A549 (cell line): ENCODE results near the gene ANKRD63. TPM values are rescaled to one million over a fixed set of nuclear protein-coding genes. Genes with fewer than 3 reads are reported as not detected.

ENCODE experiments used
- ATAC-seq, 2 experiments: fragments of 200-7000 bp in 1 of 2; fragments of >200 bp in 1 of 2; cut with Nextera tagmentation in 1 of 2; cut with Tn5 transposase in 1 of 2; 3 replicates each; pipeline versions ENCODE4 v1.8.0 to v1.9.1; 2018 to 2020; ENCODE audit warnings: mild to moderate bottlenecking in 1 of 2, moderate library complexity in 1 of 2
- CTCF ChIA-PET: fragments of 300-600 bp; sonication (Branson Sonifier 250); formaldehyde crosslinking; extraction: SDS; loops from one replicate; lab custom pipeline; 2021; ENCODE audit warnings: antibody characterized with exemption, inconsistent platforms; lab: Yijun Ruan, JAX
- POLR2A ChIA-PET: fragments of 350-600 bp; formaldehyde crosslinking; extraction: SDS; loops from one replicate; lab custom pipeline; 2021; ENCODE audit warnings: antibody characterized with exemption, inconsistent platforms; lab: Yijun Ruan, JAX
- DNase-seq, 2 experiments: peaks; one replicate each; pipeline versions ENCODE4 v3.0.0 to v3.0.0-alpha.2; 2011 to 2016; ENCODE audit warnings: low read depth in 1 of 2, low spot score in 1 of 2
- FAIRE-seq: peaks from 2 replicates; lab custom pipeline; 2011; peaks lifted over from hg19 to GRCh38; lab: Jason Lieb, UNC
- H3K27ac ChIP-seq, 2 experiments: fragments of >200 bp; sonication (Bioruptor Twin); formaldehyde crosslinking; 3 replicates each; pipeline ENCODE4 v1.5.1; 2016 to 2017
- H3K4me1 ChIP-seq: fragments of >200 bp; sonication (Bioruptor Twin); formaldehyde crosslinking; 3 replicates; pipeline ENCODE4 v1.6.1; 2016
- H3K4me2 ChIP-seq: fragments of >200 bp; sonication (Bioruptor Twin); formaldehyde crosslinking; 3 replicates; pipeline ENCODE4 v1.6.1; 2016
- H3K4me3 ChIP-seq: fragments of >200 bp; sonication (Bioruptor Twin); formaldehyde crosslinking; 3 replicates; pipeline ENCODE4 v1.5.1; 2016
- H3K9me3 ChIP-seq: fragments of >200 bp; sonication (Bioruptor Twin); formaldehyde crosslinking; 3 replicates; pipeline ENCODE4 v1.6.1; 2016
- BHLHE40 ChIP-seq: IDR thresholded peaks from 2 replicates; pipeline ENCODE4 v1.6.1; 2012; ENCODE audit warnings: low read depth, low read length, inconsistent platforms
- CHD4 ChIP-seq: fragments of 200-600 bp; sonication (generic); IDR thresholded peaks from 2 replicates; pipeline ENCODE4 v1.6.1; 2016; ENCODE audit warnings: antibody characterized with exemption, mild to moderate bottlenecking, borderline replicate concordance
- EHMT2 ChIP-seq: fragments of 200-600 bp; sonication (generic); IDR thresholded peaks from 2 replicates; pipeline ENCODE4 v1.6.1; 2016; ENCODE audit warnings: antibody characterized with exemption, low read depth, mild to moderate bottlenecking, moderate library complexity
- ESRRA ChIP-seq: fragments of 150-350 bp; IDR thresholded peaks from 2 replicates; pipeline ENCODE4 v1.6.1; 2014; ENCODE audit warnings: mild to moderate bottlenecking, low read length, borderline replicate concordance
- FOSL2 ChIP-seq, 2 experiments: fragments of 450-650 bp in 1 of 2; fragments of >200 bp in 1 of 2; sonication (Bioruptor Twin) in 1 of 2; formaldehyde crosslinking; IDR thresholded peaks; 2 replicates each; pipeline versions ENCODE4 v1.5.0 to v1.6.1; 2016 to 2020; ENCODE audit warnings: mild to moderate bottlenecking in 1 of 2, moderate library complexity in 1 of 2
- FOXS1 ChIP-seq: fragments of 250-450 bp; sonication (Bioruptor Pico); IDR thresholded peaks from 2 replicates; pipeline ENCODE4 v1.5.0; 2020; ENCODE audit warnings: mild to moderate bottlenecking, moderate library complexity
- GATA3 ChIP-seq: IDR thresholded peaks from 2 replicates; pipeline ENCODE4 v1.6.1; 2012; ENCODE audit warnings: borderline replicate concordance
- HEYL ChIP-seq: fragments of 250-450 bp; sonication (Bioruptor Pico); IDR thresholded peaks from 2 replicates; pipeline ENCODE4 v1.8.0; 2021; ENCODE audit warnings: mild to moderate bottlenecking, moderate library complexity
- HOXB13 ChIP-seq: fragments of 250-450 bp; sonication (Bioruptor Pico); IDR thresholded peaks from 2 replicates; pipeline ENCODE4 v1.5.0; 2020; ENCODE audit warnings: low read depth, mild to moderate bottlenecking, moderate library complexity
- KDM1A ChIP-seq: fragments of 200-600 bp; sonication (generic); IDR thresholded peaks from 2 replicates; pipeline ENCODE4 v1.6.1; 2016; ENCODE audit warnings: low read depth, mild to moderate bottlenecking
- MAFK ChIP-seq: fragments of 450-650 bp; IDR thresholded peaks from 2 replicates; pipeline ENCODE4 v1.6.1; 2014; ENCODE audit not compliant: partially characterized antibody
- NFE2L2 ChIP-seq: fragments of 150-350 bp; conservative IDR thresholded peaks from 2 replicates; pipeline ENCODE4 v1.6.1; 2014; ENCODE audit warnings: low read length
- NR3C1 ChIP-seq: fragments of >200 bp; sonication (Bioruptor Twin); formaldehyde crosslinking; IDR thresholded peaks from 3 replicates; pipeline ENCODE4 v1.6.1; 2017
- RAD21 ChIP-seq, 2 experiments: fragments of >200 bp in 1 of 2; sonication (Bioruptor Twin) in 1 of 2; formaldehyde crosslinking in 1 of 2; IDR thresholded peaks in 1 of 2; conservative IDR thresholded peaks in 1 of 2; 2 replicates in 1 of 2; 3 replicates in 1 of 2; pipeline ENCODE4 v1.6.1; 2012 to 2018; ENCODE audit warnings: inconsistent platforms in 1 of 2
- RFX5 ChIP-seq: fragments of 450-650 bp; IDR thresholded peaks from 2 replicates; pipeline ENCODE4 v1.7.1; 2014; ENCODE audit warnings: antibody characterized with exemption, mild to moderate bottlenecking, moderate library complexity
- SMC3 ChIP-seq: fragments of >200 bp; sonication (Bioruptor Twin); formaldehyde crosslinking; IDR thresholded peaks from 3 replicates; pipeline ENCODE4 v1.6.1; 2018; ENCODE audit warnings: inconsistent platforms
- ZSCAN20 ChIP-seq: fragments of 250-450 bp; sonication (Bioruptor Pico); IDR thresholded peaks from 2 replicates; pipeline ENCODE4 v1.8.0; 2022; ENCODE audit warnings: mild to moderate bottlenecking, moderate library complexity
- WGBS: methylation state at CpG from one replicate; pipeline ENCODE4 v1.1.6; 2017; ENCODE audit errors: missing lambda C conversion rate; 5-methylcytosine and 5-hydroxymethylcytosine counted together
- polyA plus RNA-seq, 4 experiments: library from polyadenylated mRNA; depleted of rRNA in 3 of 4; stranded (reverse); fragments of >200 nt; fragmentation: RNase III in 1 of 4; extraction: RNeasy Plus Mini Kit Qiagen cat#74134 plus additional on column Dnase treatment in 1 of 4; gene quantifications; 2 replicates in 3 of 4; 3 replicates in 1 of 4; pipeline ENCODE4 v1.2.3, GENCODE V29; 2011 to 2017
- TF ChIP-seq, protein P1 (sequence below): fragments of >200 bp; sonication (Bioruptor Twin); formaldehyde crosslinking; IDR thresholded peaks from 3 replicates; pipeline ENCODE4 v1.5.1; 2016
- TF ChIP-seq, protein P2 (sequence below): fragments of 250-450 bp; sonication (Bioruptor Pico); IDR thresholded peaks from 2 replicates; pipeline ENCODE4 v1.5.0; 2021; ENCODE audit warnings: mild to moderate bottlenecking, moderate library complexity, borderline replicate concordance

Gene ANKRD63
- polyA plus RNA-seq, 2 of the 4 experiments (the other 2 are of a cell fraction): 0.25 TPM; not detected in 1

DNA sequence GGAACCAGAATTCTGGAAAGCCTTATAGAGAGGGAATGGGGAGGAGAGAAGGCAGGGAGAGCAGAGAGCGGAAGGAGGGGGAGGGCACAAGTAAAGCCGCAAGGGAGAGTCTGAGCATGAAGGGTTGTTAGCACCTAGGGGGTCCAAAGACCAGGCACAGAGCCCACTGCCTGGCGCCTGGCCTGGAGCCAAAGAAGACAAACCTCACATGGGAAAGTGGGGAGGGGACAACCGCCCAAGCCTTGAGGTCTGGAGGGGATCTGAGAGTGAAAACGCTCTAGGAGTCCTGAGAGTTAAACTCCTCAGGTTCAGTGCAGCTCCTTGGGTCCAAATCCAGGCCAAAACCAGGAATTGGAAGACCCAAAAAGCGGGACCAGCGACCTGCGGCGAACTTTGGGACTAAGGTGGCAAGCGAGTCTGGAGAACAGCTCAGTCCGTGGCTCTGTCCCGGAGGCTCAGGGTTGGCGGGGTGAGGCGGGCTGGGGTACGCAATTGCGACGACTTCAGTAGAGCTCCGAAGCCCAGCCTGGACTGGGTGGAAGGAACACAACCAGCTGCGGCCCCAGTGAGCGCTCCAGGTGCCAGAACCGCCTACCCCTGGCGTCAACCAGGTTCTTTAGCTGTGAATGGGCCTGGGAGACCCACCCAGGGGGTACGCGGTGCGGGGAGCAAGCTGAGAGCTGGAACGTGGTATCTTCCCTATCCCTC lies 39.8 kb upstream of the ANKRD63 start:
- ChIA-PET CTCF (interaction anchor here (1.0 to 18.2 kb wide), 11 partner anchors 9 to 100 kb away, joined by 3 to 203 read pairs (median 24); partner anchors contain the start of genes CCDC9B and PLCB2), POLR2A (interaction anchor here (1.5 to 1.7 kb wide), 2 partner anchors 15 to 18 kb away, joined by 5 read pairs; partner anchors contain the start of gene CCDC9B)
- no peak for FAIRE-seq
- no peak for ATAC-seq
- Histone ChIP-seq H3K4me2 (peak overlapping the region; percentile 98), H3K4me3 (peak overlapping the region; percentile 75), H3K9me3 (no peaks in the 10 kb centered on the region), H3K4me1 (peaks cover 9% of the 10 kb centered on the region; the same call in 1 of the 3 replicates), H3K27ac (no peak overlapping the region)
- DNase-seq: no peak
- no peak for TF ChIP-seq KDM1A
- no peak for TF ChIP-seq HEYL (CRISPR knock-in tag)
- no peak for TF ChIP-seq FOSL2 (IDR thresholded peaks at IDR 0.05)
- no peak for TF ChIP-seq FOSL2 (CRISPR knock-in tag; IDR thresholded peaks at IDR 0.05)
- TF ChIP-seq NR3C1: no peak
- no peak for TF ChIP-seq GATA3
- 66% methylated on average over 21 of the region's 26 CpGs for WGBS

DNA sequence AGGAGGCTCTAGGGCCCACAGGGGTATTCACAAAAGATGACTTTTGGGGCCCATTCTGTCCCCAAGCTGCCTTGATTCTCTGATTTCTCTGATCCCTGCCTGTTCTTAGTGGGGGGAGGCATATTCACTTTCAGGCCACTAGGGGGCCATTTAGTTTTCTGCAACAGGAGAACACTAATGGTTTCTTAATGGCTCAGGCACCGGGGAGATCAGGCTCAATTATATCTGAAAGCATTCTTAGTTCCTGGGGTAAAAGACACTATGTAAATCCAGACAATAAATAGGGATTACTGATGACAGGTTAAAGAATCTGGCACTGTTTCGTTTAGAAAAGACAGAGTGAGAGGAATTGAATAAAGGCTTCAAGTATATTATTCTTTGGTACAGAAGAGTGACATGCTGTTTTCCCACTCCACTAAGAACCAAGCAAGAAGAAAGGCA lies 38.1 kb upstream of the ANKRD63 start:
- DNase-seq: peak; percentile 48 to 72
- no peak overlapping the region for H3K4me3 ChIP-seq
- no peak for TF ChIP-seq BHLHE40
- no peak for TF ChIP-seq NFE2L2
- TF ChIP-seq FOXS1: no peak
- TF ChIP-seq SMC3: peak; percentile 46; the same call in 1 of the 3 replicates
- TF ChIP-seq EHMT2: no peak
- TF ChIP-seq RAD21 (conservative IDR thresholded peaks at IDR 0.05 in 1 of 2, IDR thresholded peaks at IDR 0.05 in 1 of 2): peak; percentile 29 to 48; a peak in 2 of 5 replicates
- TF ChIP-seq ZSCAN20 (CRISPR knock-in tag): no peak
- TF ChIP-seq, protein P1, sequence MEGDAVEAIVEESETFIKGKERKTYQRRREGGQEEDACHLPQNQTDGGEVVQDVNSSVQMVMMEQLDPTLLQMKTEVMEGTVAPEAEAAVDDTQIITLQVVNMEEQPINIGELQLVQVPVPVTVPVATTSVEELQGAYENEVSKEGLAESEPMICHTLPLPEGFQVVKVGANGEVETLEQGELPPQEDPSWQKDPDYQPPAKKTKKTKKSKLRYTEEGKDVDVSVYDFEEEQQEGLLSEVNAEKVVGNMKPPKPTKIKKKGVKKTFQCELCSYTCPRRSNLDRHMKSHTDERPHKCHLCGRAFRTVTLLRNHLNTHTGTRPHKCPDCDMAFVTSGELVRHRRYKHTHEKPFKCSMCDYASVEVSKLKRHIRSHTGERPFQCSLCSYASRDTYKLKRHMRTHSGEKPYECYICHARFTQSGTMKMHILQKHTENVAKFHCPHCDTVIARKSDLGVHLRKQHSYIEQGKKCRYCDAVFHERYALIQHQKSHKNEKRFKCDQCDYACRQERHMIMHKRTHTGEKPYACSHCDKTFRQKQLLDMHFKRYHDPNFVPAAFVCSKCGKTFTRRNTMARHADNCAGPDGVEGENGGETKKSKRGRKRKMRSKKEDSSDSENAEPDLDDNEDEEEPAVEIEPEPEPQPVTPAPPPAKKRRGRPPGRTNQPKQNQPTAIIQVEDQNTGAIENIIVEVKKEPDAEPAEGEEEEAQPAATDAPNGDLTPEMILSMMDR: peak; percentile 61
- no peak for TF ChIP-seq NR3C1
- no peak for TF ChIP-seq MAFK
- no peak for TF ChIP-seq CHD4
- TF ChIP-seq RFX5: no peak
- TF ChIP-seq HOXB13 (CRISPR knock-in tag): no peak
- WGBS: 0% methylated on average over 2 of the region's 2 CpGs
- ATAC-seq: peak in 1 of 2 experiments; percentile 74; a peak in 3 of 6 replicates
- H3K9me3 ChIP-seq: no peaks in the 10 kb centered on the region
- no peak overlapping the region for H3K4me2 ChIP-seq
- POLR2A ChIA-PET: no interaction called here
- CTCF ChIA-PET: interaction anchor here (0.8 to 18.2 kb wide), 19 partner anchors 9 to 398 kb away, joined by 3 to 203 read pairs (median 5); partner anchors contain the start of genes CCDC9B and PLCB2
- H3K27ac ChIP-seq: no peak overlapping the region
- peaks cover 9% of the 10 kb centered on the region; the same call in 1 of the 3 replicates for H3K4me1 ChIP-seq
- no peak for FAIRE-seq

DNA sequence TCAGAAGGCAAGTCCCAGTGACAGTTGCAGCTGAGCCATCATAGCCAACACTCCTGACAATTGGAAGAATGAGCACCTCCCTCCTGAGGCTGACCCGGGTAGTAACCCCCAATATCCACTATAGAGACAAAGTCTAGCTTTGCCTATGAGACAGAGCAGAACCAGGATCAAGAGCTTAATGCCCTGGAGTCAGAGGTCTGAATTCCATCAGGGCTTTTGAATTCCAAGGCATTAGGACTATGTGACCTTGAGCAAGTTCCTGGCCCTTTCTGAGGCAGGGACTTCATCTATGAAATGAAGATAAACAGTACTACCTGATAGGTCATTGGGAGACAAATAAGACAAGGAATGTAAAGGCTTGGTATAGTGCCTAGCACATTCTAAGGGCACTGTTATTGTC lies 37.5 kb upstream of the ANKRD63 start:
- peaks cover 9% of the 10 kb centered on the region; the same call in 1 of the 3 replicates for H3K4me1 ChIP-seq
- TF ChIP-seq ESRRA: no peak
- TF ChIP-seq, protein P2, sequence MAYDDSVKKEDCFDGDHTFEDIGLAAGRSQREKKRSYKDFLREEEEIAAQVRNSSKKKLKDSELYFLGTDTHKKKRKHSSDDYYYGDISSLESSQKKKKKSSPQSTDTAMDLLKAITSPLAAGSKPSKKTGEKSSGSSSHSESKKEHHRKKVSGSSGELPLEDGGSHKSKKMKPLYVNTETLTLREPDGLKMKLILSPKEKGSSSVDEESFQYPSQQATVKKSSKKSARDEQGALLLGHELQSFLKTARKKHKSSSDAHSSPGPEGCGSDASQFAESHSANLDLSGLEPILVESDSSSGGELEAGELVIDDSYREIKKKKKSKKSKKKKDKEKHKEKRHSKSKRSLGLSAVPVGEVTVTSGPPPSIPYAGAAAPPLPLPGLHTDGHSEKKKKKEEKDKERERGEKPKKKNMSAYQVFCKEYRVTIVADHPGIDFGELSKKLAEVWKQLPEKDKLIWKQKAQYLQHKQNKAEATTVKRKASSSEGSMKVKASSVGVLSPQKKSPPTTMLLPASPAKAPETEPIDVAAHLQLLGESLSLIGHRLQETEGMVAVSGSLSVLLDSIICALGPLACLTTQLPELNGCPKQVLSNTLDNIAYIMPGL (CRISPR knock-in tag): no peak
- DNase-seq: no peak
- H3K4me3 ChIP-seq: no peak overlapping the region
- 50% methylated on average over 1 of the region's 1 CpG for WGBS
- ChIA-PET CTCF (interaction anchor here (0.6 to 18.2 kb wide), 20 partner anchors 8 to 370 kb away, joined by 3 to 203 read pairs (median 5); partner anchors contain the start of genes ANKRD63, CCDC9B and PLCB2), POLR2A (no interaction called here)
- no peak for FAIRE-seq
- no peak overlapping the region for H3K4me2 ChIP-seq
- no peak overlapping the region for H3K27ac ChIP-seq
- no peak for ATAC-seq
- H3K9me3 ChIP-seq: no peaks in the 10 kb centered on the region
